K562 (cell line): ENCODE measurements around the gene RGS17. TPM values are rescaled to one million over a fixed set of nuclear protein-coding genes. Genes with fewer than 3 reads are reported as not detected.

Experiments
- BCLAF1 ChIP-seq, 2 experiments: fragments of 450-650 bp in 1 of 2; IDR thresholded peaks; 2 replicates each; pipeline ENCODE4 v1.6.1; 2011 to 2017; ENCODE audit warnings: low read depth in 2 of 2, antibody characterized with exemption in 1 of 2, borderline replicate concordance in 1 of 2, low read length in 1 of 2, mild to moderate bottlenecking in 1 of 2, mixed read lengths in 1 of 2; ENCODE audit not compliant: control insufficient read depth in 1 of 2
- MYBL2 ChIP-seq, 2 experiments: fragments of 450-650 bp in 1 of 2; sonication (generic) in 1 of 2; formaldehyde crosslinking in 1 of 2; IDR thresholded peaks; 2 replicates each; pipeline versions ENCODE4 v1.6.1 to v1.8.1; 2017 to 2022; ENCODE audit warnings: borderline replicate concordance in 1 of 2, inconsistent platforms in 1 of 2, low read depth in 1 of 2, mild to moderate bottlenecking in 1 of 2, missing genetic modification reagents in 1 of 2, moderate library complexity in 1 of 2
- NCOA1 ChIP-seq: fragments of 450-650 bp; IDR thresholded peaks from 2 replicates; pipeline ENCODE4 v1.6.1; 2016; ENCODE audit warnings: low read depth
- NR2C2 ChIP-seq, 2 experiments: fragments of 200-800 bp in 1 of 2; sonication (Bioruptor generic) in 1 of 2; sonication (generic) in 1 of 2; formaldehyde crosslinking in 1 of 2; IDR thresholded peaks; 2 replicates each; pipeline versions ENCODE4 v1.6.1 to v1.8.0; 2016 to 2022; ENCODE audit warnings: mild to moderate bottlenecking in 1 of 2, missing compliant biosample characterization in 1 of 2, missing genetic modification characterization in 1 of 2, missing genetic modification reagents in 1 of 2
- POLR2H ChIP-seq: IDR thresholded peaks from 2 replicates; pipeline ENCODE4 v1.6.1; 2016; ENCODE audit warnings: missing genetic modification characterization, low read depth, mild to moderate bottlenecking, control low read depth, missing compliant biosample characterization, moderate library complexity
- RREB1 ChIP-seq: fragments of 250-450 bp; sonication (Bioruptor Pico); IDR thresholded peaks from 2 replicates; pipeline ENCODE4 v1.4.0; 2020
- SNRNP70 ChIP-seq: fragments of 200-400 bp; formaldehyde crosslinking; optimal IDR thresholded peaks from 2 replicates; pipeline ENCODE3; 2017; ENCODE audit warnings: low read depth, low read length
- TGIF2 ChIP-seq: sonication (generic); formaldehyde crosslinking; IDR thresholded peaks from 2 replicates; pipeline ENCODE4 v1.8.1; 2022; ENCODE audit warnings: mild to moderate bottlenecking, missing genetic modification reagents, moderate library complexity
- ZNF121 ChIP-seq: sonication (generic); formaldehyde crosslinking; conservative IDR thresholded peaks from 2 replicates; pipeline ENCODE4 v1.8.0; 2022; ENCODE audit warnings: missing genetic modification reagents
- ZNF3 ChIP-seq: fragments of 250-450 bp; sonication (Bioruptor Pico); IDR thresholded peaks from 2 replicates; pipeline ENCODE4 v1.5.0; 2021; ENCODE audit warnings: mild to moderate bottlenecking, moderate library complexity
- ZNF764 ChIP-seq: fragments of 250-450 bp; sonication (Bioruptor Pico); IDR thresholded peaks from 2 replicates; pipeline ENCODE4 v1.4.0; 2020; ENCODE audit warnings: low read depth, mild to moderate bottlenecking, moderate library complexity
- polyA plus RNA-seq, 8 experiments: library from polyadenylated mRNA; depleted of rRNA in 4 of 8; stranded (reverse) in 5 of 8; unstranded in 3 of 8; fragments of >200 nt; fragmentation: Nextera tagmentation in 2 of 8; fragmentation: Illumina TruSeq in 1 of 8; extraction: Ambion mirVana in 2 of 8; extraction: Trizol in 1 of 8; gene quantifications; 2 replicates each; pipeline versions ENCODE4 v1.2.1 to v1.2.3, GENCODE V29; 2011 to 2014; ENCODE audit warnings: inconsistent platforms in 1 of 8, missing spikeins in 1 of 8
- total RNA-seq, 7 experiments: library from RNA; depleted of rRNA in 6 of 7; stranded (reverse); fragments of >200 nt in 6 of 7; fragmentation: Illumina TruSeq in 2 of 7; extraction: Trizol in 2 of 7; gene quantifications; 2 replicates each; pipeline versions ENCODE4 v1.2.1 to v1.2.3, GENCODE V29; 2011 to 2021; ENCODE audit warnings: low replicate concordance in 1 of 7

The RGS17 gene
- total and polyA plus RNA-seq, 9 of the 15 experiments (the other 6 are each of a cell fraction or from before 2014, with no cell fraction given) = 0.01 to 0.14 (median 0.08) TPM; not detected in 6

GRCh38 chr6:152980656-152981055, 150.4 kb downstream of the RGS17 start (continued):
- no peak for TF ChIP-seq RREB1
- no peak for TF ChIP-seq TGIF2 (CRISPR knock-in tag)
- no peak for TF ChIP-seq POLR2H
- no peak for TF ChIP-seq ZNF764 (CRISPR knock-in tag)
- TF ChIP-seq NR2C2 (CRISPR knock-in tag; IDR thresholded peaks at IDR 0.05) = no peak
- no peak for TF ChIP-seq NR2C2 (tag; IDR thresholded peaks at IDR 0.05)
- no peak for TF ChIP-seq SNRNP70
- no peak for TF ChIP-seq ZNF3 (CRISPR knock-in tag)
- TF ChIP-seq NCOA1 = no peak
- TF ChIP-seq MYBL2 (IDR thresholded peaks at IDR 0.05; ENCODE audit: low read depth) = no peak
- no peak for TF ChIP-seq MYBL2 (CRISPR knock-in tag; IDR thresholded peaks at IDR 0.05; ENCODE audit: borderline replicate concordance)
- TF ChIP-seq ZNF121 = no peak
- no peak for TF ChIP-seq BCLAF1 (IDR thresholded peaks at IDR 0.05; ENCODE audit: borderline replicate concordance in 1 of 2, control insufficient read depth in 1 of 2, low read depth in 2 of 2, low read length in 1 of 2)
